ENCODE results near the gene URGCP.

The URGCP gene

GRCh38 chr7:43864126-43864525 is 42.3 kb downstream of the URGCP start:
- Histone ChIP-seq H3K4me3 (ENCODE audit: low read length) (no peak overlapping the region), H3K27me3 (ENCODE audit: insufficient read depth, low read length, poor library complexity) (no peaks in the 10 kb centered on the region), H3K79me2 (ENCODE audit: control insufficient read depth, insufficient read depth, low read length) (no peaks in the 10 kb centered on the region), H3K56ac (ENCODE audit: low read length) (no peak overlapping the region), H2BK120ac (ENCODE audit: low read depth, low read length) (no peak overlapping the region), H2AK5ac (ENCODE audit: low read length) (no peak overlapping the region), H3K4me2 (ENCODE audit: low read length) (no peak overlapping the region), H3K4me1 (ENCODE audit: control insufficient read depth, low read depth, low read length) (no peaks in the 10 kb centered on the region), H4K8ac (ENCODE audit: low read depth, low read length) (no peak overlapping the region), H2BK15ac (replicated peaks; ENCODE audit: low read depth) (no peak overlapping the region), H3K27ac (ENCODE audit: low read depth, low read length) (no peak overlapping the region), H3K23ac (ENCODE audit: low read length) (no peak overlapping the region), H3K4ac (ENCODE audit: low read depth, low read length) (no peak overlapping the region), H3K36me3 (ENCODE audit: control insufficient read depth, insufficient read depth, low read length) (peaks cover 8% of the 10 kb centered on the region), H3K18ac (ENCODE audit: low read length) (no peak overlapping the region), H2BK5ac (ENCODE audit: low read length) (no peak overlapping the region), H3K79me1 (ENCODE audit: low read length) (no peaks in the 10 kb centered on the region), H3K9ac (ENCODE audit: low read length) (no peak overlapping the region), H4K5ac (ENCODE audit: low read length) (no peak overlapping the region)
- WGBS (ENCODE audit: extremely low coverage, insufficient coverage, low lambda C conversion rate): no CpG with 5 or more reads among the region's 8 CpGs
- no peak for DNase-seq

DNA sequence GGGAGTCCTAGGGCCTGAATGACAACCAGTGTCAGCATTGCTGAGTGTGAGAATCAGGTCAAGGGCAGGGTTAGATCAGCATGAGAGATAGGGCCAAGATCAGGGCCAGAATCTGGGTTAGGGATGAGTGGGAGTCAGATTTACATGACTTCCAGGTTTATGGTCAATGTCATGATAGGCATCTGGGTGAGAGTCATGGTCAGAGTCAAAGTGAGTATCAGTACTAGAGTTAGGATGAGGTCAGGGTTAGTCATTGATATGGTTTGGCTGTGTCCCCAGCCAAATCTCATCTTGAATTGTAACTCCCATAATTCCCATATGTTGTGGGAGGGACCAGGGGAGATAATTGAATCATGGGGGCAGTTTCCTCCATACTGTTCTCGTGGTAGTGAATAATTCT is 49.4 kb downstream of the URGCP start:
- H3K27me3 ChIP-seq (ENCODE audit: insufficient read depth, low read length, poor library complexity): no peaks in the 10 kb centered on the region
- no peak overlapping the region for H3K4me2 ChIP-seq (ENCODE audit: low read length)
- H3K9ac ChIP-seq (ENCODE audit: low read length): no peak overlapping the region
- H3K18ac ChIP-seq (ENCODE audit: low read length): no peak overlapping the region
- H2BK5ac ChIP-seq (ENCODE audit: low read length): no peak overlapping the region
- WGBS (ENCODE audit: extremely low coverage, insufficient coverage, low lambda C conversion rate): no CpG with 5 or more reads among the region's 1 CpG
- H3K4me1 ChIP-seq (ENCODE audit: control insufficient read depth, low read depth, low read length): no peaks in the 10 kb centered on the region
- no peak overlapping the region for H3K23ac ChIP-seq (ENCODE audit: low read length)
- H3K36me3 ChIP-seq (ENCODE audit: control insufficient read depth, insufficient read depth, low read length): no peaks in the 10 kb centered on the region
- H3K56ac ChIP-seq (ENCODE audit: low read length): no peak overlapping the region
- H4K5ac ChIP-seq (ENCODE audit: low read length): no peak overlapping the region
- no peak for DNase-seq
- H3K79me2 ChIP-seq (ENCODE audit: control insufficient read depth, insufficient read depth, low read length): no peaks in the 10 kb centered on the region
- no peak overlapping the region for H2BK15ac ChIP-seq (replicated peaks; ENCODE audit: low read depth)
- no peak overlapping the region for H4K8ac ChIP-seq (ENCODE audit: low read depth, low read length)
- no peak overlapping the region for H3K27ac ChIP-seq (ENCODE audit: low read depth, low read length)
- no peak overlapping the region for H2AK5ac ChIP-seq (ENCODE audit: low read length)
- H3K4me3 ChIP-seq (ENCODE audit: low read length): no peak overlapping the region
- no peak overlapping the region for H3K4ac ChIP-seq (ENCODE audit: low read depth, low read length)
- H2BK120ac ChIP-seq (ENCODE audit: low read depth, low read length): no peak overlapping the region
- H3K79me1 ChIP-seq (ENCODE audit: low read length): no peaks in the 10 kb centered on the region

DNA sequence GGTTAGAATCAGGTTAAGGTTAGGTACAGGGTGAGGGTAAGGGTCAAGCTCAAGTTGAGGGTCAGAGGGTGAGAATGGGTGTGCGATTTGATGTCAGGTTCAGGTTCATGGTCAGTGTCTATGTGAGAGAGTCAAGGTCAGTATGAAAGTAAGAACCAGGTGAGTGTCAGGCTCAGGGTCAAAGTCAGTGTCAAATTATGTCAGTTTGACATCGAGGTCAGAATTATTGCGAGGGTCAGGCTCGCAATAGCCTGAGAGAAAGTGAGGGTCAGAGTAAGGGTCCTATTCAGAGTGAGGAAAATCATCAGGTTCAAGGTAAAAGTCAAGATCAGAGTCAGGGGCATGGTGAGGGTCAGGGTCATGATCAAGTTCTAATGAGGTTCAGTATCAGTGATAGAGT is 50.1 kb downstream of the URGCP start:
- H2BK120ac ChIP-seq (ENCODE audit: low read depth, low read length): no peak overlapping the region
- no peak overlapping the region for H2AK5ac ChIP-seq (ENCODE audit: low read length)
- no peaks in the 10 kb centered on the region for H3K79me1 ChIP-seq (ENCODE audit: low read length)
- H2BK15ac ChIP-seq (replicated peaks; ENCODE audit: low read depth): no peak overlapping the region
- WGBS (ENCODE audit: extremely low coverage, insufficient coverage, low lambda C conversion rate): no CpG with 5 or more reads among the region's 4 CpGs
- H3K36me3 ChIP-seq (ENCODE audit: control insufficient read depth, insufficient read depth, low read length): no peaks in the 10 kb centered on the region
- DNase-seq: no peak
- no peak overlapping the region for H3K56ac ChIP-seq (ENCODE audit: low read length)
- H2BK5ac ChIP-seq (ENCODE audit: low read length): no peak overlapping the region
- H3K4me1 ChIP-seq (ENCODE audit: control insufficient read depth, low read depth, low read length): no peaks in the 10 kb centered on the region
- no peaks in the 10 kb centered on the region for H3K79me2 ChIP-seq (ENCODE audit: control insufficient read depth, insufficient read depth, low read length)
- no peaks in the 10 kb centered on the region for H3K27me3 ChIP-seq (ENCODE audit: insufficient read depth, low read length, poor library complexity)
- no peak overlapping the region for H4K5ac ChIP-seq (ENCODE audit: low read length)
- no peak overlapping the region for H3K4ac ChIP-seq (ENCODE audit: low read depth, low read length)
- no peak overlapping the region for H3K4me3 ChIP-seq (ENCODE audit: low read length)
- no peak overlapping the region for H3K9ac ChIP-seq (ENCODE audit: low read length)
- H3K23ac ChIP-seq (ENCODE audit: low read length): no peak overlapping the region
- no peak overlapping the region for H3K18ac ChIP-seq (ENCODE audit: low read length)
- H3K27ac ChIP-seq (ENCODE audit: low read depth, low read length): no peak overlapping the region
- H3K4me2 ChIP-seq (ENCODE audit: low read length): no peak overlapping the region
- H4K8ac ChIP-seq (ENCODE audit: low read depth, low read length): no peak overlapping the region

DNA sequence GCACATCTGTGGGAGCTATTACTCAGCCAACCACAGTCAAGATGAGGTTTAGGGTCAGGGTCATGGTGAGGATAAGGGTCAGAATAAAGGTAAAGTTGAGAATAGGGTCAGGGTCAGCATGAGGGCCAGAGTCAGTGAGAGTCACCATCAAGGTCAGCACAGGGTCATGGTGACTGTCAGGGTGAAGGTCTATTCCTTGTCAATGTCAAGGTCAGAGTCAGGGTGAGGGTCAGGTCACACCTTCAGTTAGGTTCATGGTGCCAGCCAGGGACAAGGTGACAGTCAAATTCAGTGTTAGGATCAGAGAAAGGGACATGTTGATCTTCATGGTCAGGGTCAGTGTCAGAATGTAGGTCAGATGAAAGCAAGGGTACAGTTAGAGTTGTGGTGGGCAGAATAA is 51.2 kb downstream of the URGCP start:
- Histone ChIP-seq H3K4me2 (ENCODE audit: low read length) (no peak overlapping the region), H4K8ac (ENCODE audit: low read depth, low read length) (no peak overlapping the region), H3K79me2 (ENCODE audit: control insufficient read depth, insufficient read depth, low read length) (no peaks in the 10 kb centered on the region), H3K27me3 (ENCODE audit: insufficient read depth, low read length, poor library complexity) (no peaks in the 10 kb centered on the region), H2AK5ac (ENCODE audit: low read length) (no peak overlapping the region), H3K4ac (ENCODE audit: low read depth, low read length) (no peak overlapping the region), H2BK15ac (replicated peaks; ENCODE audit: low read depth) (no peak overlapping the region), H3K4me1 (ENCODE audit: control insufficient read depth, low read depth, low read length) (no peaks in the 10 kb centered on the region), H3K79me1 (ENCODE audit: low read length) (no peaks in the 10 kb centered on the region), H2BK5ac (ENCODE audit: low read length) (no peak overlapping the region), H2BK120ac (ENCODE audit: low read depth, low read length) (no peak overlapping the region), H3K18ac (ENCODE audit: low read length) (no peak overlapping the region), H3K36me3 (ENCODE audit: control insufficient read depth, insufficient read depth, low read length) (no peaks in the 10 kb centered on the region), H3K27ac (ENCODE audit: low read depth, low read length) (no peak overlapping the region), H3K23ac (ENCODE audit: low read length) (peak overlapping the region; percentile 24), H3K9ac (ENCODE audit: low read length) (no peak overlapping the region), H3K56ac (ENCODE audit: low read length) (no peak overlapping the region), H3K4me3 (ENCODE audit: low read length) (no peak overlapping the region), H4K5ac (ENCODE audit: low read length) (no peak overlapping the region)
- no peak for DNase-seq

DNA sequence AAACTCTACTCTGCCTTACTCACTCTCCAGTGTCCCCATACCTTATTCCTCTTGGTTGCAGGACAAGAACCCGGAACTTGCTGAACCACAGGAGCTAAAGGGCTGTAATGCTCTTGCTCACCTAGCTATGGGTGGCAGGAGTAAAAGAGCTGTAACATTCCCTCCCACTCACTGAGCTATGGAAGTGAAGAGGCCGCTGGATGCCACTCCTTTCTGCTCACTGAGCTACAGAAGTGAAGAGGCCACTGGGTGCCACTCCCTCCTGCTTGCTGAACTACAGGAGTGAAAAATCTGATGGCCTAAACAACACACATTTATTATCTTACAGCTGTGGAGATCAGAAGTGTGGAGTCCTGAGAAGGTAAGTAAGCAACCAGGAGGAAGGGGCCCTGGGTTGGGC is 54.6 kb downstream of the URGCP start:
- no peak overlapping the region for H4K8ac ChIP-seq (ENCODE audit: low read depth, low read length)
- no CpG with 5 or more reads among the region's 2 CpGs for WGBS (ENCODE audit: extremely low coverage, insufficient coverage, low lambda C conversion rate)
- H3K4ac ChIP-seq (ENCODE audit: low read depth, low read length): no peak overlapping the region

GRCh38 chr7:43850348-43851116 is 55.9 kb downstream of the URGCP start:
- Histone ChIP-seq H4K5ac (ENCODE audit: low read length) (no peak overlapping the region), H3K79me1 (ENCODE audit: low read length) (no peaks in the 10 kb centered on the region), H3K23ac (ENCODE audit: low read length) (no peak overlapping the region), H3K56ac (ENCODE audit: low read length) (no peak overlapping the region), H3K27ac (ENCODE audit: low read depth, low read length) (no peak overlapping the region), H2AK5ac (ENCODE audit: low read length) (no peak overlapping the region), H3K27me3 (ENCODE audit: insufficient read depth, low read length, poor library complexity) (no peaks in the 10 kb centered on the region), H3K9ac (ENCODE audit: low read length) (no peak overlapping the region), H3K18ac (ENCODE audit: low read length) (no peak overlapping the region), H3K4ac (ENCODE audit: low read depth, low read length) (no peak overlapping the region), H3K36me3 (ENCODE audit: control insufficient read depth, insufficient read depth, low read length) (no peaks in the 10 kb centered on the region), H4K8ac (ENCODE audit: low read depth, low read length) (no peak overlapping the region), H3K4me3 (ENCODE audit: low read length) (no peak overlapping the region), H2BK15ac (replicated peaks; ENCODE audit: low read depth) (no peak overlapping the region), H2BK5ac (ENCODE audit: low read length) (no peak overlapping the region), H3K4me1 (ENCODE audit: control insufficient read depth, low read depth, low read length) (no peaks in the 10 kb centered on the region), H3K4me2 (ENCODE audit: low read length) (no peak overlapping the region), H3K79me2 (ENCODE audit: control insufficient read depth, insufficient read depth, low read length) (no peaks in the 10 kb centered on the region), H2BK120ac (ENCODE audit: low read depth, low read length) (no peak overlapping the region)
- WGBS (ENCODE audit: extremely low coverage, insufficient coverage, low lambda C conversion rate): no CpG with 5 or more reads among the region's 5 CpGs
- DNase-seq: no peak

More for the DNA sequence above, 54.6 kb downstream of the URGCP start:
- Histone ChIP-seq H3K36me3 (ENCODE audit: control insufficient read depth, insufficient read depth, low read length) (no peaks in the 10 kb centered on the region), H3K4me3 (ENCODE audit: low read length) (no peak overlapping the region), H3K23ac (ENCODE audit: low read length) (no peak overlapping the region), H3K27ac (ENCODE audit: low read depth, low read length) (no peak overlapping the region), H3K79me1 (ENCODE audit: low read length) (no peaks in the 10 kb centered on the region), H3K18ac (ENCODE audit: low read length) (no peak overlapping the region), H2BK15ac (replicated peaks; ENCODE audit: low read depth) (no peak overlapping the region), H2AK5ac (ENCODE audit: low read length) (no peak overlapping the region), H3K79me2 (ENCODE audit: control insufficient read depth, insufficient read depth, low read length) (no peaks in the 10 kb centered on the region), H2BK5ac (ENCODE audit: low read length) (no peak overlapping the region), H2BK120ac (ENCODE audit: low read depth, low read length) (no peak overlapping the region), H3K27me3 (ENCODE audit: insufficient read depth, low read length, poor library complexity) (no peaks in the 10 kb centered on the region), H3K4me1 (ENCODE audit: control insufficient read depth, low read depth, low read length) (no peaks in the 10 kb centered on the region), H3K9ac (ENCODE audit: low read length) (no peak overlapping the region), H3K56ac (ENCODE audit: low read length) (no peak overlapping the region), H3K4me2 (ENCODE audit: low read length) (no peak overlapping the region), H4K5ac (ENCODE audit: low read length) (no peak overlapping the region)
- DNase-seq: no peak

Measured in mesendoderm (in vitro differentiated cells).